HG03571 (cell line): Measurements from ENCODE around the gene NUDT3.
A peak's percentile ranks its signal among the peaks of the same experiment; 100 is the strongest.
"Not testable (repeated sequence)": the region's sequence is repeated elsewhere in the genome, so short reads cannot be mapped to it uniquely, and the experiment has no call there.

Source experiments
- ATAC-seq: cut with Tn5 transposase; IDR thresholded peaks from one replicate; pipeline ENCODE4 v1.9.1; 2021; ENCODE audit not compliant: unreplicated experiment

Gene NUDT3

DNA sequence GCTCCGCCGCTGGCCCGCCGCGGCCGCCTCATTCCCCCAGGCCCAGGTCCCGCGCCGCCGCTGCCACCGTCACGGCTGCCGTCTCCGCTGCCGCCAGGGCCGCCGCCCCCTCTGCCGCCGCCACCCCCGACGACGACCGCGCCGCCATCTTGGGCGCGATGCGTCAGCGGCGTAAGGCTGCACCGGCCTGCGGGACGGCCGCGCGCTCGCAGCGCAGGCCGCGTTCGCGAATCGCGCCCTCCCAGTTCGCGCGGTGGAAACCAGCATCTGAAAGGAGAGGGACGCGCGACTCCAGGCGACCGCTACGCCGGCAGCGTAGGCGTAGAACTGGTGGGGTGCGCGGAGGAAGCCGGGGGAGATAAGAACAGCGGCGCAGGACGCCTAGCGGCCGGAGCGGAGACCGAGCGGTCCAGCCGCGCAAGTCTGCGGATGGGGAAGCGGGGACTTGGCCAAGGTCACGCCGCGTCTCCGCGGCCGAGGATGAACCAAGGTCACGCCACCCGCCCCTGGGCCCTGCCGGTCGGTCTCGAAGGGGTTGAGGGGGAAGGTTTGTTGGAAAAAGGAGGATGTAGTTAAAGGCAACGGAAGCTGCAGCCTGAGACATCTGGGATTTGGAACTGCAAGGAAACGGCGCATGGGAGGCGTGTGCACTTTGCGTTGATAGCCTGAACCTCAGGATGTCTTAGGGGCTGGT, at the start of gene NUDT3:
TSS of gene NUDT3 (minus strand) at position 173 of the 694 bp plus-strand sequence. CDS start 307 bp downstream, outside the sequence.
- ATAC-seq, result peak; percentile 82

GRCh38 chr6:34441526-34441925, 49.1 kb upstream of the NUDT3 start:
- no peak for ATAC-seq

DNA sequence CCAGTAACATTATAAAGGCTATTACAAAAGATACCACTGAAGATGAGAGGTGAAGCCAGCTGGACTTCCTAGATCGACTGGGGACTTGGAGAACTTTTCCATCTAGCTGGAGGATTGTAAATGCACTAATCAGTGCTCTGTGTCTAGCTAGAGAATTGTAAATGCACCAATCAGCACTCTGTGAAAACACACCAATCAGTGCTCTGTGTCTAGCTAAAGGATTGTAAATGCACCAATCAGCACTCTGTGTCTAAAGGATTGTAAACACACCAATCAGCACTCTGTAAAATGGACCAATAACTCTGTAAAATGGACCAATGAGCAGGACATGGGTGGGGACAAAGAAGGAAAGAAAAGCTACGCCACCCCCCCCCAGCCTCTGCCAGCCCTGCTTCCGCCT, 47.0 kb upstream of the NUDT3 start:
- no peak for ATAC-seq

DNA sequence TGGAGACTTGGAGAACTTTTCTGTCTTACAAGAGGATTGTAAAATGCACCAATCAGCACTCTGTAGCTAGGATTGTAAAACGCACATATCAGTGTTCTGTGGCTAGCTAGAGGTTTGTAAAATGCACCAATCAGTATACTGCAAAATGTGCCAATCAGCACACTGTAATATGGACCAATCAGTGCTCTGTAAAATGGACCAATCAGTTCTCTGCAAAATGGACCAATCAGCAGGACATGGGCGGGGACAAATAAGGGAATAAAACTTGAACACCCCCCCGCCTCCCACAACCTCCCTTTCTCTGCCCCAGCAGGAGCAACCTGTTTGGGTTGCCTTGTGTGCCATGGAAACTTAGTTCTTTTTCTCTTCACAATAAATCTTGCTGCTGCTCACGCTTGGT, 46.2 kb upstream of the NUDT3 start:
- ATAC-seq, result no peak

- no peak for ATAC-seq
Observed at GRCh38 chr6:34437644-34437970, 45.1 kb upstream of the NUDT3 start.

DNA sequence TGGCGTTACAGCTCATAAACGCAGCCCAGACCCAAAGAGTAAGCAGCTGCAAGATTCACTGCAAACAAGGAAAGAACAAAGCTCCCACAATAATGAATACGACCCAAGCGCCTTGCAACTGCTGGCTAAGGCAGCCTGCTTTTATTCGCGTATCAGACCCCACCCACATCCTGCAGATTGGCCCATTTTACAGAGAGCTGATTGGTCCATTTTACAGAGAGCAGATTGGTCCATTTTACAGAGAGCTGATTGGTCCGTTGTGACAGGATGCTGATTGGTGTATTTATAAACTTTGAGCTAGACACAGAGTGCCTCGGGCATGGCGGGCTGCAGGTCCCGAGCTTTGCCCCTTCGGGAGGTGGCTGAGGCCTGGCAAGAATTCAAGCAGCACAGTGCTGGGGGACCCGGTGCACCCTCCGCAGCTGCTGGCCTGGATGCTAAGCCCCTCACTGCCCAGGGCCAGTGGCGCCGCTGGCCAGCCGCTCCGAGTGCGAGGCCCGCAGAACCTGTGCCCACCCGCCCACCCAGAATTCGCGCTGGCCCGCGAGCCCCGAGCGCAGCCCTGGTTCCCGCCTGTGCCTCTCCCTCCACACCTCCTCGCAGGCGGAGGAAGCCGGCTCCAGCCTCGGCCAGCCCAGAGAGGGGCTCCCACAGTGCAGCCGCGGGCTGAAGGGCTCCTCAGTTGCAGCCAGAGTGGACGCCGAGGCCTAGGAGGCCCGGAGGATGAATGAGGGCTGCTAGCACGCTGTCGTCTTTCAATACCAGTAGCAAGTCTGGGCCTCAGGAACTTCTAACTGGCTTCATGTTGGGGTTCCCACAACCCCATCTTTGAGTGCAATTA, 44.6 kb upstream of the NUDT3 start:
- ATAC-seq, result no peak

- ATAC-seq, result no peak
Observed at GRCh38 chr6:34435916-34436315, 43.4 kb upstream of the NUDT3 start.

DNA sequence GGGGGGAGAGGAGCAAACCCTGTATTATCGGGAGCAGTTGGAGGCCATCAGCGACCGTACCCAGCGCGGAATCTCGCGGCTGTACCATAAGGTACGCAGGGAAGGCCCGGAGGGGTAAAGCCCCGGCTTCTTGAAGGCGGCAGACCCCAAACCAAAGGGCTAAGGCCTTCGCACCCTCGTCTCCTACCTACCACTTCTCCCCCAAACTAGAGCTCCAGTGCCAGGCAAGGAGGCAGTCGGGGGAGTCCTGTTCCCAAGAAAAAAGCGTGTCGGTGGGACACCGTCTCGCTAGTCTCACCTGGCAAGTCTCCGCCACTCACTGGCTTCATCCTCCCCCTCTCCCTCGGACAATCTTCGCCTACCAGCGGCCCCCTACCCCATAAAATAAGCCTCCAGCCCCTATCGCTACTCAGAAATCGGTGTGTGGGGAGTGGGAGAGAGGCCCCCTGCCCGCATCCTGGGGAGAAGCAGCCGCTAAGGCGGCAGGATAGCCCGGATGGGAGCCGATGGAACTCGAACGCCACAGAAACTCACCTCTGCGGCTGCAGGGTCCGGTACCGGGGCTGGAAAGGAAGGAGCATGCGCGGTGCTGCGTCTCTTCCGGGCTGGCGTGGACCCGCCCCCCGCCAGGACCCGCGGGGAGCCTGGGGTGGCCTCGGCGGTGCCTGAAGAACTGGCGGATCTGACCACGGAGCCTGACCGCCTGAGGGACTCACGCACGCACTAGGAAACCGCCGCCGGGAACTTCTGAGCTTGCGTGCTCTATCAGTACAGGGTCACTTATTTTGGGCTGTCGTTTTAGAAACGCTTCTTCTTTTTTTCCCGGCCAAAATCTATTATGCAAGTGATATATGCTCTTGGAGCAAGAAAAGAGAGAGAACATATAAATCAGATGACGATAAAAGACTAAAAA, 33.3 kb upstream of the NUDT3 start, which contains the start of gene RPS10:
TSS of gene RPS10 (minus strand) at position 572 of the 913 bp plus-strand sequence. CDS start 848 bp downstream, outside the sequence.
- peak; percentile 82 for ATAC-seq

DNA sequence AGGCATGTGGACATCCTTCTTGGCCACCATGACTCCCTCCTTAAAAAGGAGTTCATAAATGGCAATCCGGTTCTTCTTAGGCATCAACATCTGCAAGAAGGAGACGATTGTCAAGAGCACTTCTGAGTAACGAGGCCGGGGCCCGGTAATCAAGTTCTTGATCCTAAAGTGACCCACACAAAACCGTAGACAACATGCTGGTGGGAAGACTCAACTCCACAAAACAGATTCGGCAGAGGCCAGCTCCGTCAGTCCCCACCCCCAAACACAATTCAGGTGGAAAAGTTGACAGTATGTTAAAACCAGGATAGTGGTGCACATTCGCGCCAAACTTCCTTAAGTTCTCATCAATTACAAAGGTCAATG, 32.6 kb upstream of the NUDT3 start:
- ATAC-seq, result no peak

DNA sequence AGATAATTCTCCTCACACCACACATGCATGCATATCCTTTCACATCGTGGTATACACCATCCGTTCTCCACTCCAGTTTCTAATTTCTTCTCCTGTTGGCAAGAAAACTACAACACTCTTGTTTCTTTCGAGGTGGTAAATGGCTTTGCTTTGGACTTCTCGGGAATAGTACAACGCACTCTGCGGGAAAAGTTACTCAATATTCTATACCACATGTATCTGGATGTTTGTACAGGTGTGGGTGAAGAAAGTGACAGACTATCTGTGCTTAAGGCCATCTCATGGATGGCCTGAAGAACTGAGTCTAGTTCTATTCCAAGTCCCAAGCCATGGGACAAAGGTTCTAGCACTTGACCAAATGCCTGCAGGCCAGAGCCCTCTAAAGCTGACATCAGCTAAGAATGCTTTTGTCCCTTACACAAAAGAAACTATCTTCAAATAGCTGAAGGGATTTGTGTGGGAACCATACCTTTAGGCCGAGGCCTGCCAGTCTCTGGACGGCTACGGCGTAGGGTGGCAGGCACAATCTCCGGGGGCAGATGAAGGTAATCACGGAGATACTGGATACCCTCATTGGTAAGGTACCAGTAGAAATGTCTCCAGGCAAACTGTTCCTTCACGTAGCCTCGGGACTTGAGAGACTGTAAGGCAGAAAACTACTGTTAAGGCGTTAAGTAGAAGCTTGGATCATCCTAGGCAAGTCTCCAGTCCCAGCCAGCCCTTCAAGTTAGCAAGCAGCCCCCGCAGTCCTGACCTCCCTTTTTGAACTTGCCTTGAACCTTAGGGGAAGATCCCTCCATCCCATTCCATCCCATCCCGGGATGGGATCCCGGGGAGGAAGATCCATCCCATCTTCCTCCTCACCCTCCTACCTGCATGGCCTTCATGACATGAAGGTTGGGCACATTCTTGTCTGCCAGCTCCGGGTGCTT, 32.0 kb upstream of the NUDT3 start:
- no peak for ATAC-seq

GRCh38 chr6:34423254-34423653, 30.8 kb upstream of the NUDT3 start:
- ATAC-seq, result no peak

DNA sequence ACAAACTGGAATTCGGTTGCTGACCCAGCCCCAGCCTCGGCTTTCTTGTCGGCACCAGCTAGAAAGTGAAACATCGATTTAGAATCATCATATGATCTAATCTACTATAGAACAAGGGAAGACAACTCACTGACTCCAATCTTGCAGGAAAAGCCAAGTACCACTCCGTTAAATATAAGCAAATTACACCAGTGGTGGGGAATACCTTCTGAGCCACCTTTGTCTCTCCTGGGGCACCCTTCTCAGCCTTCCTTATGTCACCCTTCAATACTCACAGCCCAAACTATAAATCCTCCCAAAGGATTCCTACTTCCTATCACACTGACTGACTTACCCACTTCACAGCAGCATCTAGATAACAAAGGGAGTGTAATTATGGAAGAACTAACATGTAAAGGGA, 25.9 kb upstream of the NUDT3 start:
- ATAC-seq, result no peak

DNA sequence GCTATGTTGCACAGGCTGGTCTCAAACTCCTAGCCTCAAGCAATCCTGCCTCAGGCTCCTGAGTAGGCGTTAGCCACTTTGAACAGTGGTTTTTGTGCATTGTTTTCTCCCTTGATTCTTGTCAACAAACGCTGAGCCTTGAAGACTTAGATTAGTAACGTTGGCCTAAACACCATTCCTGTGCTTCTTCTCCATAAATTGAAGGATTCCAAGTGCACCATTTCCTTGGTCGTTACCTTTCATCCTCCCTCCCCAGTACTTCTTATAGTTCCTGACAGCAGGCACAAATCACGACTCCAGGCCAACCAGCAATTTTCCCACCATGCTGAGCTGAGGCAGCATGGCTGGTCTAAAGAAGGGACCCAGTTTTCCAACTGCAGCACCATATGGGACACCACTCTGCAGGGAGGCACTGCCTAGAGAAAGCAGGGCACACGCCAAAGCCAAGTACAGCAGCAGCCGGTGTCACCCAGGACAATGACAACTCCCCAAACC, 24.5 kb upstream of the NUDT3 start:
- no peak for ATAC-seq

GRCh38 chr6:34414999-34415858, 22.8 kb upstream of the NUDT3 start:
- no peak for ATAC-seq

DNA sequence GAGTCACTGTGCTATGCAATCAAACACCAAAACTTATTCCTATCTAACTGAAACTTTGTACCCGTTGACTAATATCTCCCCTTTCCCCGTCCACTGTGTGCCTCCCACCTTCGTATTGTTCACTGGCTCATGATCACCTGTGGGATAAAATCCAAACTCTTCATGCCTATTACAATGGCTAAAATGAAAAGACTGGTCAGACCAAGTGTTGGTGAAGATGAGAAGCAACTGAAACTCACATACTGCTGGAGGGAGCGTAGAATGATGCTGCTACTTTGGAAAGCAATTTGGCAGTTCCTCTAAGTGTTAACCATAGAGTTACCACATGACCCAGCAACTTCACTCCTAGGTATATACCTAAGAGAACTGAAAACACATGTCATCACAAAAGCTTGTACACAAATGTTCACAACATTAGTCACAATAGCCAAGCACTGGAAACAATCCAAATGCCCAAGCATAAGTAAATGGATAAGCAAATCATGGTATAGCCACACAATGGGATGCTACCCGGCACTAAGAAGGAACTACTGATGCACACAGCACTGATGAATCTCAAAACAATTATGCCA, 20.3 kb upstream of the NUDT3 start:
- no peak for ATAC-seq

DNA sequence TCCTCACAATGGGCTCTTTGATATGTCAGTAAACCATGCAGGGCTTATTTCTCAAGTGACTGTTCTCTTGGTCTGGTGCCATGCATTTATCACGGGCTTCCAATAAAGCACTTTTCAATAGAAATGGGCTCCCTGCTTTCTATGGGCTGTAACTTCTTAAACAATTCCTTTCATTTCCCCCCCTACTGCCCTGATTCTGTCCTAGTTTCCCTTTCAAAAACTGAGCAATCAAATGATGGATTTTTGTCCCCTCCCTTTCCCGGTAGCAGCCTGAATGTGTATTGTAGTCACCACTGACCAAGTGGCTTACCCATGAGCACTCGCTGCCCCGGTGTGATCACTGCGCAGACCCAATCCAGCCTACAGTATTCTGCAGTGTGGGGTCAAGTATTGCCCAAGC, 19.5 kb upstream of the NUDT3 start:
- ATAC-seq, result no peak

GRCh38 chr6:34407915-34408314, 15.4 kb upstream of the NUDT3 start:
- ATAC-seq, result not testable (repeated sequence)

DNA sequence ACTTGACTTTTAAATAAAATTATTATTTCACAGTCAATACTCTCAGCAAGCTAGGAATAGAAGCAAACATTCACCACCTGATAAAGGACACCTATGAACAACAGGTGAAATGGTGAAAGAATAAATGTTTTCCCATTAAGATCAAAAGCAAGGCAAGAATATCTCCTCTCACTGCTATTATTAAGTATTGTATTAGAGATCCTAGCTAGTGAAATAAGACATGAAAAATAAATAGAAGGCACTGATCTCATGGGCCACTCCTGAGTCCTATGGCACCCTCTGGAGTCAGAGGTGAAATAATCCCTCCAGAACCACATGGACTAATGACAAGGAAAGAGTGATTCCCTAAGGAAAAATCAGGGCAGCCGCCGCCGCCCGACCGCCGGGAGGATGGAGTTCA, 4.0 kb upstream of the NUDT3 start:
- no peak for ATAC-seq

- ATAC-seq, result no peak
Observed at GRCh38 chr6:34393966-34394305, 1.5 kb upstream of the NUDT3 start.
